K562 (cell line): ENCODE data around the gene EIF2S1.

Experiments used
- C11orf30 ChIP-seq: fragments of 450-650 bp; IDR thresholded peaks from 2 replicates; pipeline ENCODE4 v1.6.1; 2016; ENCODE audit warnings: low read depth, mild to moderate bottlenecking
- CBX2 ChIP-seq: fragments of 200-600 bp; sonication (generic); IDR thresholded peaks from one replicate; pipeline ENCODE4 v1.6.1; 2012; ENCODE audit warnings: mild to moderate bottlenecking, low read length, inconsistent platforms; ENCODE audit not compliant: insufficient read depth, poor library complexity, severe bottlenecking
- ETV6 ChIP-seq, 3 experiments: fragments of 150-350 bp in 1 of 3; sonication (generic) in 1 of 3; formaldehyde crosslinking in 1 of 3; IDR thresholded peaks; 2 replicates each; pipeline versions ENCODE4 v1.6.1 to v1.8.0; 2014 to 2022; ENCODE audit warnings: borderline replicate concordance in 2 of 3, low read depth in 2 of 3, antibody characterized with exemption in 1 of 3, low read length in 1 of 3, mild to moderate bottlenecking in 1 of 3, missing genetic modification reagents in 1 of 3
- JUND ChIP-seq, 2 experiments: IDR thresholded peaks; 2 replicates in 1 of 2; 3 replicates in 1 of 2; pipeline ENCODE4 v1.6.1; 2011; ENCODE audit warnings: borderline replicate concordance in 2 of 2, low read depth in 2 of 2, low read length in 2 of 2, improper control_type of control experiment in 1 of 2, missing biosample characterization in 1 of 2, missing genetic modification characterization in 1 of 2, missing genetic modification reagents in 1 of 2
- KLF16 ChIP-seq: IDR thresholded peaks from 2 replicates; pipeline ENCODE4 v1.6.1; 2016; ENCODE audit warnings: antibody characterized with exemption
- MAFG ChIP-seq: fragments of 450-650 bp; conservative IDR thresholded peaks from 2 replicates; pipeline ENCODE4 v1.6.1; 2016; ENCODE audit warnings: missing genetic modification characterization, missing compliant biosample characterization
- SRF ChIP-seq, 2 experiments: fragments of 250-450, 450-650 bp in 1 of 2; sonication (Bioruptor Pico) in 1 of 2; sonication (generic) in 1 of 2; formaldehyde crosslinking; IDR thresholded peaks; 2 replicates each; pipeline versions ENCODE4 v1.5.0 to v1.5.1; 2020 to 2022; ENCODE audit warnings: mild to moderate bottlenecking in 1 of 2, missing genetic modification reagents in 1 of 2
- ZNF311 ChIP-seq: fragments of 250-450 bp; sonication (Bioruptor Pico); IDR thresholded peaks from 2 replicates; pipeline ENCODE4 v1.4.0; 2020; ENCODE audit warnings: mild to moderate bottlenecking, moderate library complexity
- ZSCAN29 ChIP-seq: fragments of 450-650 bp; IDR thresholded peaks from 2 replicates; pipeline ENCODE4 v1.6.1; 2017
- TF ChIP-seq, protein P1 (sequence below), 3 experiments: IDR thresholded peaks in 2 of 3; conservative IDR thresholded peaks in 1 of 3; 2 replicates each; pipeline ENCODE4 v1.5.1; 2011 to 2012; ENCODE audit warnings: low read length in 3 of 3, mild to moderate bottlenecking in 3 of 3, control low read depth in 2 of 3, improper control_type of control experiment in 1 of 3, inconsistent platforms in 1 of 3, low read depth in 1 of 3, mixed read lengths in 1 of 3, moderate library complexity in 1 of 3; ENCODE audit not compliant: insufficient read depth in 2 of 3
- TF ChIP-seq, protein P2 (sequence below): fragments of 250-450 bp; sonication (Bioruptor Pico); IDR thresholded peaks from 2 replicates; pipeline ENCODE4 v1.5.0; 2021; ENCODE audit warnings: mild to moderate bottlenecking, borderline replicate concordance

DNA sequence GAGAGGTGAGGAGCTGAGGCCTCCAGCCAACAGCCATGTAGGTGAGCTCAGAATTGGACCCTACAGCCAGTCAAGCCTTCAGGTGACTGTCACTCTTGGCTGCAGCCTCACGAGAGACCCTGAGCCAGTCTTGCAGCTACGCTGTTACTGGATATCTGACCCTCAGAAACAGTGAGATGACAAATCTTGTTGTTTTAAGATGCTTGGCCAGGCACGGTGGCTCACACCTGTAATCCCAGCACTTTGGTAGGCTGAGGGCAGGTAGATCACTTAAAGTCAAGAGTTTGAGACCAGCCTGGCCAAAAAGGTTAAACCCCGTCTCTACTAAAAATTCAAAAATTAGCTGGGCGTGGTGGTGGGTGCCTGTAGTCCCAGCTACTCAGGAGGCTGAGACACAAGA is 45.6 kb downstream of the EIF2S1 start:
- TF ChIP-seq KLF16 (no peak), ZNF311 (CRISPR knock-in tag) (no peak), ETV6 (IDR thresholded peaks at IDR 0.05; ENCODE audit: borderline replicate concordance in 1 of 2, low read depth in 2 of 2, low read length in 1 of 2) (no peak), ETV6 (CRISPR knock-in tag; IDR thresholded peaks at IDR 0.05; ENCODE audit: borderline replicate concordance) (no peak), ZSCAN29 (no peak), CBX2 (no peak), SRF (CRISPR knock-in tag; IDR thresholded peaks at IDR 0.05) (no peak), C11orf30 (no peak), MAFG (tag) (no peak), JUND (IDR thresholded peaks at IDR 0.05; ENCODE audit: borderline replicate concordance, low read depth, low read length) (no peak), JUND (tag; IDR thresholded peaks at IDR 0.05; ENCODE audit: borderline replicate concordance, low read depth, low read length) (no peak)
- TF ChIP-seq, protein P1, sequence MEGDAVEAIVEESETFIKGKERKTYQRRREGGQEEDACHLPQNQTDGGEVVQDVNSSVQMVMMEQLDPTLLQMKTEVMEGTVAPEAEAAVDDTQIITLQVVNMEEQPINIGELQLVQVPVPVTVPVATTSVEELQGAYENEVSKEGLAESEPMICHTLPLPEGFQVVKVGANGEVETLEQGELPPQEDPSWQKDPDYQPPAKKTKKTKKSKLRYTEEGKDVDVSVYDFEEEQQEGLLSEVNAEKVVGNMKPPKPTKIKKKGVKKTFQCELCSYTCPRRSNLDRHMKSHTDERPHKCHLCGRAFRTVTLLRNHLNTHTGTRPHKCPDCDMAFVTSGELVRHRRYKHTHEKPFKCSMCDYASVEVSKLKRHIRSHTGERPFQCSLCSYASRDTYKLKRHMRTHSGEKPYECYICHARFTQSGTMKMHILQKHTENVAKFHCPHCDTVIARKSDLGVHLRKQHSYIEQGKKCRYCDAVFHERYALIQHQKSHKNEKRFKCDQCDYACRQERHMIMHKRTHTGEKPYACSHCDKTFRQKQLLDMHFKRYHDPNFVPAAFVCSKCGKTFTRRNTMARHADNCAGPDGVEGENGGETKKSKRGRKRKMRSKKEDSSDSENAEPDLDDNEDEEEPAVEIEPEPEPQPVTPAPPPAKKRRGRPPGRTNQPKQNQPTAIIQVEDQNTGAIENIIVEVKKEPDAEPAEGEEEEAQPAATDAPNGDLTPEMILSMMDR (IDR thresholded peaks at IDR 0.05 in 2 of 3, conservative IDR thresholded peaks at IDR 0.05 in 1 of 3; ENCODE audit: insufficient read depth in 2 of 3, low read depth in 1 of 3, low read length in 3 of 3) = no peak
- TF ChIP-seq, protein P2, sequence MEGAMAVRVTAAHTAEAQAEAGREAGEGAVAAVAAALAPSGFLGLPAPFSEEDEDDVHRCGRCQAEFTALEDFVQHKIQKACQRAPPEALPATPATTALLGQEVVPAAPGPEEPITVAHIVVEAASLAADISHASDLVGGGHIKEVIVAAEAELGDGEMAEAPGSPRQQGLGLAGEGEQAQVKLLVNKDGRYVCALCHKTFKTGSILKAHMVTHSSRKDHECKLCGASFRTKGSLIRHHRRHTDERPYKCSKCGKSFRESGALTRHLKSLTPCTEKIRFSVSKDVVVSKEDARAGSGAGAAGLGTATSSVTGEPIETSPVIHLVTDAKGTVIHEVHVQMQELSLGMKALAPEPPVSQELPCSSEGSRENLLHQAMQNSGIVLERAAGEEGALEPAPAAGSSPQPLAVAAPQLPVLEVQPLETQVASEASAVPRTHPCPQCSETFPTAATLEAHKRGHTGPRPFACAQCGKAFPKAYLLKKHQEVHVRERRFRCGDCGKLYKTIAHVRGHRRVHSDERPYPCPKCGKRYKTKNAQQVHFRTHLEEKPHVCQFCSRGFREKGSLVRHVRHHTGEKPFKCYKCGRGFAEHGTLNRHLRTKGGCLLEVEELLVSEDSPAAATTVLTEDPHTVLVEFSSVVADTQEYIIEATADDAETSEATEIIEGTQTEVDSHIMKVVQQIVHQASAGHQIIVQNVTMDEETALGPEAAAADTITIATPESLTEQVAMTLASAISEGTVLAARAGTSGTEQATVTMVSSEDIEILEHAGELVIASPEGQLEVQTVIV = no peak
